ENCODE data around the gene AP3M1.
"Not testable (repeated sequence)": the region's sequence is repeated elsewhere in the genome, so short reads cannot be mapped to it uniquely, and the experiment has no call there.

Gene AP3M1

DNA sequence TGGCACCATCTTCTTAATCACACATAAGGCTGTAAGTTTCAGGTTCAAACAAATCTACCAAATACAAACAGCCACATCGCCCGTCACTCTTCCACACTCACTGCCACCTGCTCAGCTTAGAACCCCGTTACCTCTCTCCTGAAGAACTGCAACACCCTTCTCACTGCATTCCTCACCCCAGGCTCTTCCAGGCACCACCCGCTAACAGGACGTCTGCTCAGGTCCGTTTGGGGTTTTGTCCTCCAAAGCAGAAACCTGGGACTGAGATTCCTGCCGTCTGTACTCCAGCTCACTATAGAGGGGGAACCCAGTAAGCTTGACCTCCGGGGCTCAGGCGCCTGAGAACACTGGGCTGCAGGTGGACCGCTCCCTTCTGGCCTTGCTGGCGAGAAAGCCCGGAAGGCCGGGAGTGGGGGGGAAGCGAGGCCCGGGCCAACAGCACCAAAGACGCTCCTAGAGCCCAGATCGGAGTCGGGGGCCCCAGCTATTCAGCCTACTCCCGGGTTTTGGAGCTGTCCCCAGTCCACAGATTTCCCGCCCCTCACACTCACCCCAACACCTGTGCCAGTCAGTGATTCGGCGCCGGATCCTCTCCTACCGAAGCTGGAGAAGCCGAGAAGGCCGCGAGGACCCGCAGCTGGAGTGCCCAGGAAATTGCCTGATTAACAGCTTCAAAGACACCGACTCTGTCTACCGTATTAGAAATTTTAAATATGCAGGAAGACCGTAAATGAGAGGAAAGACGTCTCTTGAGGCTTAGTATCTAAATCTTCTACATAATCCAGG, at the start of gene AP3M1:
Gene AP3M1 (minus strand): TSS at position 625 of the 786 bp plus-strand sequence. CDS start 12,449 bp downstream, outside the sequence.
- DNase-seq (ENCODE audit: low spot score) = peak; percentile 87

GRCh38 chr10:74199315-74199714, 48.7 kb upstream of the AP3M1 start:
- DNase-seq (ENCODE audit: low spot score) = no peak

DNA sequence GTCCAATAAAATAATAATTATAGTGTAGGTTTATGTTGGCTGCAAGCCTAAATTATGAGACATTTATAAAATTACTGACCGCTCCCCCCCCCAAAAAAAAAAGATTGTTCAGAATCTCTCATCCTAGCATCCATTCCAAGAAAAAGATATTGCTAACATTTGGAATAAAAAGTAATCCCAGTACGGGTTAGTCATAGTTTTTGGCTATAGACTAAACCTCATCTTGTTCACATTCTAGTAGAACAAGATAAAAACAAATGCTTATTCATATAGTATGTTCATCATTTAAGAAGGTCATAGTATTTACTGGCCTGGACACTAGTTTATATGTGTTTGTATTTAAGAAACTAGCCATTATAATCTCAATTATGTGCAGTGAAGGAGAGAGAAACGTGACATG, 44.4 kb upstream of the AP3M1 start:
- no peak for DNase-seq (ENCODE audit: low spot score)

DNA sequence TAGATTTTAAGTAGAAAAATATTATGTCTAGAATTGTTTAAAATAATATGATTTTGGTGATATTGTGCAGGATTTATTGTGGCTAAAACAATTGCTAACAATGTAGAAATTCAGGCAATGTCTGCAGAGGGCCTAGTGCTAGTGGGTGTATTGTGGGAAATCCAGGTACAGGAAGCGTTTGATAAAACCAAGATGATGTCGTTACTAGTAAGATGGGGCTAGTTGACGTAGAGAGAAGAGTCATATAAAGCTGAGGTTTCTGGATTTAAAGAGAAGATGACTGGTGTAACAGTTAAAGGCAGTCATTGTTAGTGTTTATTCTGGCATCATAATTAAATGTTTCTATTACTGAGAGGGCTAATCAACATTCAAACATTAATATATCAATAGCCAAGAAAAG, 43.9 kb upstream of the AP3M1 start:
- DNase-seq (ENCODE audit: low spot score) = no peak

DNA sequence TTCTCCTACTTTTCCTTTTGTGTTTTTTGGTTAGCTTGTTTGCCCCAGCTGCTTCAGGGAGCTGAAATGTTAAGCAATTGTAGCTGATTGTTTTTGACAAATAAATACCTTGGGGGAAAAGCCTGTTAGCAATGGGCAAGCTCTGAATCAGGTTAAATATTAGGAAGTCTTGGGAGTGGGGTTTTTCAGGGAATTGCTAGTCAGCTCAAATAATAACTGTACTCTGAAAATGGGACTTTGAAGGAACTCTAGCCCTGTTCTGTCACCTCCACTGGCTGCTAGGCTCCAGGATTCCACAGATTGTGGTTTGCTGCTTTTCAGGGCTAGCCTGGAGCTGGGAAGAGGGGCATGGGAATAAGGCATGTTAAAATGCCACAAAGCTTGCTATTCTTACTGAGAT, 39.9 kb upstream of the AP3M1 start:
- DNase-seq (ENCODE audit: low spot score) = no peak

GRCh38 chr10:74189999-74190421, 39.4 kb upstream of the AP3M1 start:
- no peak for DNase-seq (ENCODE audit: low spot score)

- not testable (repeated sequence) for DNase-seq (ENCODE audit: low spot score)
Observed at GRCh38 chr10:74188617-74189016, 38.0 kb upstream of the AP3M1 start.

DNA sequence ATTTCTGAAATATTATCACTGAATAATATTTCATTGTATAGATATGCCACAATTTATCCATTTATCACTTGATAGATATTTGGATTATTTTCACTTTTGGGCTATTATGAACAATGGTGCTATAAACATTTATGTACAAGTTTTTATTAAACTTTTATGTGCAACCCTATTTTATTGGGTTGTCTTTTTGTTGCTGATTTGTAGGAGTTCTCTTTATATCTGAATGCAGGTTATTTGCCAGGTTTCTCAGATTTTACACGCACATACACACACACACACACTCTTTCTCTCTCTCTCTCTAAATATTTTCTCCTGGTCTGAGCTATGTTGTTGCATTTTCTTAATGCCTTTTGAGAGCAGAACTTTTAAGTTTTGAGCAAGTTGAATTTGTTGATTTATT, 36.6 kb upstream of the AP3M1 start:
- DNase-seq (ENCODE audit: low spot score) = no peak

GRCh38 chr10:74186678-74187077, 36.0 kb upstream of the AP3M1 start:
- DNase-seq (ENCODE audit: low spot score) = no peak

DNA sequence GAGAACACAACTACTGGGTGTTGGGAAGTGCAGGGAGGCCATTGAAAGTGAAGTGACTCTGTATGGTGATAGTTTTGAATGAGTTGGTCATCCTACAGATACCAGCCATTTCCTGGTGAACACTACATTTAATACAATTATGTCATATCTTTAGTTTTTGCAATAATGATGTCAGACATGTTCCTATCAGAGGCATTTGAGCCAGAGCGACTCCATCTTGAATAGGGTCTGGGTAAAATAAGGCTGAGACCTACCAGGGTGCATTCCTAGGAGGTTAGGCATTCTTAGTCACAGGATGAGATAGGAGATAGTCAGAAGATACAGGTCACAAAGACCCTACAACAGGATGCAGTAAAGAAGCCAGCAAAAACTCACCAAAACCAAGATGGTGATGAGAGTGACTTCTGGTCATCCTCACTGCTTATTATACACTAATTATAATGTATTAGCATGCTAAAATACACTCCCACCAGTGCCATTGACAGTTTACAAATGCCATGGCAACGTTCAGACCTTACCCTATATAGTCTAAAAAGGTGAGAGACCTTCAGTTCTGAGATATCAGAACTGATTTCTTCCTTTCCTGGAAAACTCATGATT, 28.6 kb upstream of the AP3M1 start:
- DNase-seq (ENCODE audit: low spot score) = no peak

GRCh38 chr10:74178042-74178791, 27.6 kb upstream of the AP3M1 start:
- DNase-seq (ENCODE audit: low spot score) = no peak

DNA sequence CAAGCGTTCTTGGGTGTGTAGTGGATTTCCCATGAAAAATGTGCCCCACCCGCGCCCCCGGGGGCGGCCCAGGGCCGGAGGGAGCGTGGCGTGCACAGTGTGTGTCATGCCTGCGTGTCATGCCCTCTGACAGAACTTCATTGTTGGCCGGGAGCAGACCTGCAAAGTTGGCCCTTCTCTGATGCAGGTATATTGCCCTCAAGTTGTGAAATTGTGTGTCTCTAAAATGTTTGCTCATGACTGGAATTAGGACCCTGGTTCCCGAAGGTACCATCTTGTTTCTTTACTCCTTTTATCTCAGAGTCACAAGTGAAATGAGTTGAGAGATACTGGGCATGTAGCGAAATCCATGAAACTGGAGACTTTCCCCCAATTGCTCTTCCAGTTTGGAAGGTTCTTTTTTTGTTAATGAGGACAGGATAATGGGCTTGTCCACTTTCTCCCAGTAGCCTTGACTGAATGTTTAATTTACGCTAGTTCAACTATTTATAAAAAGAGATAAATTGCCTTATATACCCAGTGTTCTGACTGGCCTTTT, 26.6 kb upstream of the AP3M1 start:
- DNase-seq (ENCODE audit: low spot score) = no peak

DNA sequence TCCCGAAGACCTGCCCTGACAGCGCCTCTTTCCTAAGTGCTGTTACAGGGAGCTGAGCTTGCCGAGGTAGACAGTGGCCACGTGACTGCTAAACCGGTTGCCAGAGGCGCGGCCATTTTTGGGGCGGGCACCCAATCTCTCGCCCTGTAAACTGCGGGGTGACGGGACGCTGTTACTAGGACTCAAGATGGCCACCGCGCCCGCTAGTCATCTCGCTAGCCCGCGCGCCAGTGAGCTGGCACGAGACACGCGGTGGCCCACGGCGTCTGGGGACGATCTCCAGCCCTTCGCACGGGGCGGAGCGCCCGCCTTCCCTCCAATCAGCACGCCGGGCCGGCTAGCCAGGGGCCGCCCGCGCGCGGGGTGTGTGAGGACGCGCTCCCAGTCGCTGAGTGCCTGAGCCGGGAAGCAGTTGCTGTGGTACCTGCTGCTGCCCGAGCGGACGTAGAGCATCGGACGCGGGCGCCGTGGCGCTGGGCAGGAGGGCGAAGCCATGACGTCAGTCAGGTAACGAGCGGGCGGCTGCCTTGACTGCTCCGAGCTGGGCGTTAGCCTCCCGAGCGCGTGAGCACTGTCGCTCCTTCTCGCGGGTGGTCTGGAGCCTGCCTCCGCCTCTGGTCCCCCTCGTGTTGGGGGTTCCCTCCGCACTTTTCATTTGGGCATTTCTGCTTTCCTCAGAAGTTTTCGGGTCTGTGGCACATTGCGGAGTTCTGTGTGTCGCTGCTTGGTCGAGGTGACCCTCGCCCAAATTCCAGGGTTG, 25.9 kb upstream of the AP3M1 start:
- DNase-seq (ENCODE audit: low spot score) = peak; percentile 92

GRCh38 chr10:74175510-74176379, 25.1 kb upstream of the AP3M1 start:
- no peak for DNase-seq (ENCODE audit: low spot score)

DNA sequence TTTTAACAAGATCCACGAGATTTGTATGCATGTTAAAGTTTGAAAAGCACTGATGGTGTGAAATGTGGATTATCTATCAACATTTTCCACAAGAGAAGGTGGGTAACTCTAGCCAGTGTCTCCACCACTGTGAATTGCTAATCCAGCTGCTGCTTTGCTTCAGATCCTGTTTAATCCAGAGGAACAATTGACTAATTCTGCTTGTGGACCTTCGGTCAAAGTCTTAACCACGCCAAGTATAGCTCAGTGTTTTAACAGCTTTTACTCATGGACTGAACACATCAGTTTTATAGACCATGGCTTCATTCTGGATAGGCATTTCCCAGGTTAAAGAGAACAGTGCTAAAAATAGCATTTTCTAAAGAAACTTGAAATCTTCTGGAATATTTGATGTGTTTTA, 23.9 kb upstream of the AP3M1 start:
- DNase-seq (ENCODE audit: low spot score) = no peak

GRCh38 chr10:74171625-74172024, 21.0 kb upstream of the AP3M1 start:
- DNase-seq (ENCODE audit: low spot score) = no peak

- no peak for DNase-seq (ENCODE audit: low spot score)
Observed at GRCh38 chr10:74167443-74167842, 16.8 kb upstream of the AP3M1 start.

GRCh38 chr10:74165530-74165901, 14.9 kb upstream of the AP3M1 start:
- no peak for DNase-seq (ENCODE audit: low spot score)

GRCh38 chr10:74164716-74165529, 14.3 kb upstream of the AP3M1 start:
- DNase-seq (ENCODE audit: low spot score) = no peak
